Loucy (cell line): ENCODE results near the gene C14orf180.

Experiments
- H2AFZ ChIP-seq: fragments of 200-600 bp; sonication (generic); 2 replicates; pipeline ENCODE4 v1.6.0; 2016; ENCODE audit warnings: antibody characterized with exemption, mild to moderate bottlenecking, low read length, moderate library complexity
- H3F3A ChIP-seq: fragments of 200-600 bp; 2 replicates; pipeline ENCODE4 v1.6.0; 2016; ENCODE audit warnings: antibody characterized with exemption, low read depth, mild to moderate bottlenecking
- H3K27me3 ChIP-seq: fragments of 200-600 bp; sonication (generic); 2 replicates; pipeline ENCODE4 v1.6.1; 2014; ENCODE audit warnings: low read length, mild to moderate bottlenecking; ENCODE audit not compliant: insufficient read depth, poor library complexity, severe bottlenecking
- H3K36me3 ChIP-seq: fragments of 200-600 bp; sonication (generic); 2 replicates; pipeline ENCODE4 v1.6.1; 2016; ENCODE audit warnings: low read length; ENCODE audit not compliant: insufficient read depth
- H3K4me1 ChIP-seq: fragments of 200-600 bp; sonication (generic); 2 replicates; pipeline ENCODE4 v1.5.1; 2014; ENCODE audit warnings: low read length, mild to moderate bottlenecking; ENCODE audit not compliant: insufficient read depth, poor library complexity, severe bottlenecking
- H3K4me2 ChIP-seq: fragments of 200-600 bp; sonication (generic); 2 replicates; pipeline ENCODE4 v1.6.0; 2014; ENCODE audit warnings: antibody characterized with exemption, low read length, low read depth, mild to moderate bottlenecking; ENCODE audit not compliant: poor library complexity, severe bottlenecking
- H3K4me3 ChIP-seq: fragments of 200-600 bp; sonication (generic); 2 replicates; pipeline ENCODE4 v1.5.1; 2014; ENCODE audit warnings: low read length, mild to moderate bottlenecking, mixed read lengths; ENCODE audit not compliant: poor library complexity, severe bottlenecking
- H3K79me2 ChIP-seq: fragments of 200-600 bp; sonication (generic); 2 replicates; pipeline ENCODE4 v1.6.1; 2014; ENCODE audit warnings: low read length; ENCODE audit not compliant: insufficient read depth
- H3K9ac ChIP-seq: fragments of 200-600 bp; sonication (generic); 2 replicates; pipeline ENCODE4 v1.6.0; 2014; ENCODE audit warnings: mild to moderate bottlenecking, low read depth, low read length, moderate library complexity; ENCODE audit not compliant: poor library complexity, severe bottlenecking
- H3K9me2 ChIP-seq: fragments of 200-600 bp; sonication (generic); replicated peaks from 2 replicates; pipeline ENCODE4 v1.6.1; 2016; ENCODE audit warnings: low read depth, low read length, mixed read lengths
- H3K9me3 ChIP-seq: fragments of 200-600 bp; sonication (generic); 2 replicates; pipeline ENCODE4 v1.6.1; 2014; ENCODE audit warnings: mild to moderate bottlenecking, antibody characterized with exemption, low read length, low read depth; ENCODE audit not compliant: insufficient read depth
- H4K20me1 ChIP-seq: fragments of 200-600 bp; sonication (generic); 2 replicates; pipeline ENCODE4 v1.6.0; 2014; ENCODE audit warnings: antibody characterized with exemption, low read length, mild to moderate bottlenecking; ENCODE audit not compliant: insufficient read depth, poor library complexity, severe bottlenecking
- EZH2phosphoT487 ChIP-seq: fragments of 200-600 bp; IDR thresholded peaks from 2 replicates; pipeline ENCODE4 v1.6.1; 2018; ENCODE audit warnings: antibody characterized with exemption, mild to moderate bottlenecking, moderate library complexity, borderline replicate concordance
- TF ChIP-seq, protein P1 (sequence below): fragments of 200-600 bp; sonication (generic); conservative IDR thresholded peaks from 2 replicates; pipeline ENCODE4 v1.5.1; 2014; ENCODE audit warnings: mild to moderate bottlenecking, antibody characterized with exemption, low read length

C14orf180 gene

GRCh38 chr14:104559804-104560585 lies 19.6 kb upstream of the C14orf180 start:
- no peaks in the 10 kb centered on the region for H4K20me1 ChIP-seq
- peaks cover 4% of the 10 kb centered on the region for H3K4me1 ChIP-seq
- no peaks in the 10 kb centered on the region for H3K79me2 ChIP-seq
- TF ChIP-seq EZH2phosphoT487 = no peak
- TF ChIP-seq, protein P1, sequence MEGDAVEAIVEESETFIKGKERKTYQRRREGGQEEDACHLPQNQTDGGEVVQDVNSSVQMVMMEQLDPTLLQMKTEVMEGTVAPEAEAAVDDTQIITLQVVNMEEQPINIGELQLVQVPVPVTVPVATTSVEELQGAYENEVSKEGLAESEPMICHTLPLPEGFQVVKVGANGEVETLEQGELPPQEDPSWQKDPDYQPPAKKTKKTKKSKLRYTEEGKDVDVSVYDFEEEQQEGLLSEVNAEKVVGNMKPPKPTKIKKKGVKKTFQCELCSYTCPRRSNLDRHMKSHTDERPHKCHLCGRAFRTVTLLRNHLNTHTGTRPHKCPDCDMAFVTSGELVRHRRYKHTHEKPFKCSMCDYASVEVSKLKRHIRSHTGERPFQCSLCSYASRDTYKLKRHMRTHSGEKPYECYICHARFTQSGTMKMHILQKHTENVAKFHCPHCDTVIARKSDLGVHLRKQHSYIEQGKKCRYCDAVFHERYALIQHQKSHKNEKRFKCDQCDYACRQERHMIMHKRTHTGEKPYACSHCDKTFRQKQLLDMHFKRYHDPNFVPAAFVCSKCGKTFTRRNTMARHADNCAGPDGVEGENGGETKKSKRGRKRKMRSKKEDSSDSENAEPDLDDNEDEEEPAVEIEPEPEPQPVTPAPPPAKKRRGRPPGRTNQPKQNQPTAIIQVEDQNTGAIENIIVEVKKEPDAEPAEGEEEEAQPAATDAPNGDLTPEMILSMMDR = no peak
- no peaks in the 10 kb centered on the region for H3F3A ChIP-seq
- H3K4me3 ChIP-seq = no peak overlapping the region
- no peak overlapping the region for H3K4me2 ChIP-seq
- no peak overlapping the region for H2AFZ ChIP-seq
- no peaks in the 10 kb centered on the region for H3K9me2 ChIP-seq
- no peaks in the 10 kb centered on the region for H3K27me3 ChIP-seq
- H3K9me3 ChIP-seq = no peaks in the 10 kb centered on the region
- no peak overlapping the region for H3K9ac ChIP-seq
- H3K36me3 ChIP-seq = no peaks in the 10 kb centered on the region

DNA sequence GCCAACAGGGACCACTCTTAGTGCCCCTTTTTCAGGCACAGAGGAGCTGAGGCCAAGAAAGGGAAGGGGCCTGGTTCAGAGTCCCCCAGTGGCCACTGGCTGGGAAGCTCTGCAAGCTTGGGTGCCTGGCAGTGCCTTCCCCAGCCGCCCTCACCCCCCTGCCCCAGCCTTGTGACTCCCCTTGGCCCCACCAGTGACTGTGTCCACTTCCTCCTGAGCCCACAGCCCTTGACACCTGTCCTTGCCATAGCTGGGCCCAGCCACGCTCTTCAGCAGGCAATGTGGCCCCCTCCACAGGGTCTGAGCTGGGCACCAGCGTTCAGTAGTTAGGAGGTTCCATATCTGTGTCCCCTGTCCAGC lies 19.0 kb upstream of the C14orf180 start:
- Histone ChIP-seq H3K9me3 (no peaks in the 10 kb centered on the region), H3K4me3 (no peak overlapping the region), H3K4me2 (no peak overlapping the region), H3K9ac (no peak overlapping the region), H3K9me2 (no peaks in the 10 kb centered on the region), H4K20me1 (no peaks in the 10 kb centered on the region), H3K36me3 (no peaks in the 10 kb centered on the region), H3K4me1 (peaks cover 4% of the 10 kb centered on the region), H3F3A (no peaks in the 10 kb centered on the region), H3K79me2 (no peaks in the 10 kb centered on the region), H2AFZ (no peak overlapping the region), H3K27me3 (no peaks in the 10 kb centered on the region)
- TF ChIP-seq EZH2phosphoT487 = no peak
- TF ChIP-seq, protein P1 = no peak

GRCh38 chr14:104561124-104561557 lies 18.4 kb upstream of the C14orf180 start:
- no peaks in the 10 kb centered on the region for H3K9me3 ChIP-seq
- H3K27me3 ChIP-seq = no peaks in the 10 kb centered on the region
- no peak overlapping the region for H3K4me3 ChIP-seq
- no peak overlapping the region for H2AFZ ChIP-seq
- no peaks in the 10 kb centered on the region for H3K9me2 ChIP-seq
- TF ChIP-seq, protein P1 = no peak
- no peak for TF ChIP-seq EZH2phosphoT487
- no peaks in the 10 kb centered on the region for H3F3A ChIP-seq
- no peaks in the 10 kb centered on the region for H3K79me2 ChIP-seq
- no peak overlapping the region for H3K4me2 ChIP-seq
- H3K36me3 ChIP-seq = no peaks in the 10 kb centered on the region
- peaks cover 4% of the 10 kb centered on the region for H3K4me1 ChIP-seq
- H3K9ac ChIP-seq = no peak overlapping the region
- H4K20me1 ChIP-seq = no peaks in the 10 kb centered on the region
